Effector memory CD4-positive, alpha-beta T cell (primary cell): Measurements from ENCODE around the gene ZNF200.
A peak's percentile ranks its signal among the peaks of the same experiment; 100 is the strongest.

ENCODE experiments used
- DNase-seq, 3 donors: peaks; one replicate each; pipeline ENCODE4 v3.0.0-alpha.2; 2020
- H3K27ac ChIP-seq: 2 replicates; pipeline ENCODE4 v1.7.0; 2013; ENCODE audit warnings: mild to moderate bottlenecking, low read length, moderate library complexity; ENCODE audit not compliant: insufficient read depth, poor library complexity, severe bottlenecking
- H3K27me3 ChIP-seq: replicated peaks from 2 replicates; pipeline ENCODE4 v1.7.0; 2013; ENCODE audit warnings: mild to moderate bottlenecking, low read length; ENCODE audit not compliant: insufficient read depth, control insufficient read depth, poor library complexity, severe bottlenecking
- H3K36me3 ChIP-seq: 2 replicates; pipeline ENCODE4 v1.7.0; 2013; ENCODE audit warnings: mild to moderate bottlenecking, low read length, moderate library complexity; ENCODE audit not compliant: control insufficient read depth, insufficient read depth
- H3K4me1 ChIP-seq: 2 replicates; pipeline ENCODE4 v1.7.0; 2013; ENCODE audit warnings: low read length, mild to moderate bottlenecking; ENCODE audit not compliant: control insufficient read depth, insufficient read depth, poor library complexity, severe bottlenecking
- H3K4me3 ChIP-seq: 2 replicates; pipeline ENCODE4 v1.7.0; 2013; ENCODE audit warnings: low read length, low read depth, mild to moderate bottlenecking; ENCODE audit not compliant: insufficient read depth, poor library complexity, severe bottlenecking
- H3K9me3 ChIP-seq: 2 replicates; pipeline ENCODE4 v1.7.0; 2013; ENCODE audit warnings: mild to moderate bottlenecking, low read length, moderate library complexity; ENCODE audit not compliant: control insufficient read depth

The ZNF200 gene

DNA sequence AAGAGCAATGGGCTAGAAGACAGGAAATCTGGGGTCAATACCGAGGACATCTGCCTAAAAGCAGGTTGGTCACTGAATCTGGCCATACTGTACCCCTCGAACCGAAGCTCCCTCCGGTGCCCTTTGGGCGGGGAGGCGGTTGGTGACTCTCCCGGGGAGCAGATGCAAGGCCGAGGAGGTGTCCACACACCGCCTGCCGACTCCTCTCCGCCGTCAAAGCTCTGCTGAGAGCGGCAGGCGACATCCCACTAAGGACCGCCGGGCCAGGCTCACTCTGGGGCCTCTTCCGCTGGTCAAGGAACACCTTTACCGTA lies 458 bp downstream of the ZNF200 start:
- H3K27ac ChIP-seq: peak overlapping the region; percentile 89
- peaks cover 4% of the 10 kb centered on the region for H3K9me3 ChIP-seq
- peak overlapping the region; percentile 82 for H3K4me3 ChIP-seq
- no peak for DNase-seq
- peaks cover 33% of the 10 kb centered on the region for H3K36me3 ChIP-seq
- no peaks in the 10 kb centered on the region for H3K27me3 ChIP-seq
- peaks cover 13% of the 10 kb centered on the region for H3K4me1 ChIP-seq

DNA sequence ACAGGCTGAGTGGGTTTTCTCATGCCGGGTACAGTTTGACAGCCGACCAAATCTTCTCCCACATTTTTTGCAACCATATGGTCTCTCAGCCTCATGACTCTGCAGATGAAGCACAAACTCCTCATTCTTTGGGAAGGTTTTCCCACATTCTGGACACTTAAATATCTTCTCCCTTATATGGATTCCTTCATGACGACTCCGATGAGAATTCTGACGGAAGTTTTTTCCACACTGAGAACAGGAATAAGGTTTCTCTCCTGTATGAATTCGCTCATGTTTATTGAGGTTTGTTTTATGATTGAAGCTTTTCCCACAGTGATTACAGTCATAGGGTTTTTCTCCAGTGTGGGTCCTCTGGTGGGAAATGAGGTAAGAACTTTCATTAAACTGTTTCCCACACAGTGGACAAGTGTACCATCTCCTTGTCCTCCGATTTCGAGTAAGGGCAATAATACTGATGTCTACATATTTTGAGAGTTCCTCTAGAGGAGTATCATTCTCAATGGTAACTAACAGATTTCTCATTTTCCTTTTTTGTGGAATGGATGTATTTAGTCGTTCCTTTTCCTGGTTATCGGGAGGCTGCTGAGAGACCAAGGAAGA lies 10.9 kb downstream of the ZNF200 start:
- Histone ChIP-seq H3K4me1 (no peaks in the 10 kb centered on the region), H3K36me3 (peaks cover 35% of the 10 kb centered on the region), H3K9me3 (peaks cover 37% of the 10 kb centered on the region), H3K27me3 (no peaks in the 10 kb centered on the region), H3K27ac (no peak overlapping the region), H3K4me3 (no peak overlapping the region)
- no peak for DNase-seq

GRCh38 chr16:3220839-3221238 lies 14.1 kb downstream of the ZNF200 start:
- Histone ChIP-seq H3K27ac (no peak overlapping the region), H3K4me1 (peaks cover 6% of the 10 kb centered on the region), H3K36me3 (peaks cover 19% of the 10 kb centered on the region), H3K27me3 (no peaks in the 10 kb centered on the region), H3K9me3 (peaks cover 35% of the 10 kb centered on the region), H3K4me3 (no peak overlapping the region)
- no peak for DNase-seq

GRCh38 chr16:3216263-3216640 lies 18.7 kb downstream of the ZNF200 start:
- Histone ChIP-seq H3K4me3 (no peak overlapping the region), H3K9me3 (peaks cover 2% of the 10 kb centered on the region), H3K27ac (peak overlapping the region; percentile 55), H3K27me3 (no peaks in the 10 kb centered on the region), H3K4me1 (peaks cover 15% of the 10 kb centered on the region), H3K36me3 (no peaks in the 10 kb centered on the region)
- DNase-seq: no peak

GRCh38 chr16:3215601-3216262 lies 19.2 kb downstream of the ZNF200 start:
- Histone ChIP-seq H3K27ac (peak overlapping the region; percentile 55), H3K27me3 (no peaks in the 10 kb centered on the region), H3K4me1 (peaks cover 15% of the 10 kb centered on the region), H3K9me3 (peaks cover 2% of the 10 kb centered on the region), H3K36me3 (no peaks in the 10 kb centered on the region), H3K4me3 (no peak overlapping the region)
- no peak for DNase-seq

DNA sequence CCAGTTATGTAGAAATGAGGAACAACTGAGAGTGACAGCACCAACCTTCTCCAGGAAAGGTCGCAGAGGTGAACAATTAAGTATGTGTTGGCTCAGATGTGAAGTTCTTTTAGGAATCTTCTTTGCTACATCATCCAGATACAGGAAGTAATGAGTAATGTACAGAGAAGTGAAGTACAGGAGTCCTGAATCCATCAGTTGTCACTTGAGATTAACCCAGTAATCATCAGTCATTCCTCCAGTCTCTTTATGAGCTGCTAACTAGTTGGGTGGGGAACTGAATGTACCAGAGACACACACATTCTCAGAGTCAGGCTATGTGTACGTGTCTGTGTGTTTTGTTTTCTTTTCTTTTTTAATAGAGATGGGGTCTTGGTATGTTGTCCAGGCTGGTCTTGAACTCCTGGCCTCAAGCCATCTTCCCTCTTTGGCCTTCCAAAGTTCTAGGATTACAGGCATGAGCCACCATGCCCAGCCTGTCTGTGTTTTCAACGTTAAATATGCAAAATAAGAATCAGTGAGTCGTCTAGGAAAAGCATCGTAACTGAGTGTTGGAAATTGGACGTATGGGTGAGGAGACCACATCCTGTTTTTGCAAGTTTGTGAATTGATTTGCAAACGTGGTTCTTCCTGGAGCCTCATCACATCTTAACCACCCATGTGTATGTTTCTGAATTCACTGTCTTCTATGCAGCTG lies 19.9 kb downstream of the ZNF200 start:
- Histone ChIP-seq H3K27ac (peak overlapping the region; percentile 55), H3K36me3 (no peaks in the 10 kb centered on the region), H3K4me1 (peaks cover 15% of the 10 kb centered on the region), H3K9me3 (peaks cover 2% of the 10 kb centered on the region), H3K4me3 (no peak overlapping the region), H3K27me3 (no peaks in the 10 kb centered on the region)
- peak in 2 of 3 donors; percentile 11 to 26 for DNase-seq

DNA sequence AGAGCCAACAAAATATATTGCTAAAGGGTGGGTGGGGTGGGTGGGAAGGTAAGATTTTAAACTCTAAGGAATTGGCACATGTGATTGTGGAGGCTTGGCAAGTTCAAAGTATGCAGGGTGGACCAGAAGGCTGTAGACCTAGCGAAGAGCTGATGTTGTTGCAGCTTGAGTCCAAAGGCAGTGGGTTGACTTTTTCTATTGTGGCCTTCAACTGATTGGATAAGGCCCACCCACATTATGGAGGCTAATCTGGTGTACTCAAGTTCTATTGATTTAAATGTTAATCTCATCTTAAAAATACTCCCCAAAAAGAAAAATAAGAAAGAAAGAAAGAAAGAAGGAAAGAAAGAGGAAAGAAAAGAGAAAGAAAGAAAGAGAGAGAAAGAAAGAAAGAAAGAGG lies 22.4 kb downstream of the ZNF200 start:
- Histone ChIP-seq H3K36me3 (no peaks in the 10 kb centered on the region), H3K4me3 (no peak overlapping the region), H3K4me1 (peaks cover 15% of the 10 kb centered on the region), H3K9me3 (no peaks in the 10 kb centered on the region), H3K27ac (no peak overlapping the region), H3K27me3 (no peaks in the 10 kb centered on the region)
- no peak for DNase-seq

DNA sequence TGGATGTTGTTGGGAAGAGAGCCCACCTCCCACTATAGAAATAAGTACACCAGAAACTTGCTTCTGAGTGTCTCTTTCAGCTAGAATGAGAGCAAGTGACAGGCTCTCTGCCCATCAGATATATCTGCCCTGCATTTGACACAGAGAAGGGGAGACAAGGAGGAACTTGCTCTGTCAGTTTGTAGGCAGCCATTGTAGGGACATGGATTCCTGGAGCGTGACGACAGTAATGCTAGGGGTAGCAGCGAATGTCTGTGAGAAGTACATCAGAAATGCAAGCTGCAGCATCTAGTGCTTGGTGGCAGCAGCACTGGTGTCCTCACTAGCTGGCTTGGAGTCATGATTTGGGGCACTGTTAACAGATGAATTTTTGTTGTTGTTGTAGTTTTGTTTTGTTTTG lies 23.0 kb downstream of the ZNF200 start:
- no peak for DNase-seq

DNA sequence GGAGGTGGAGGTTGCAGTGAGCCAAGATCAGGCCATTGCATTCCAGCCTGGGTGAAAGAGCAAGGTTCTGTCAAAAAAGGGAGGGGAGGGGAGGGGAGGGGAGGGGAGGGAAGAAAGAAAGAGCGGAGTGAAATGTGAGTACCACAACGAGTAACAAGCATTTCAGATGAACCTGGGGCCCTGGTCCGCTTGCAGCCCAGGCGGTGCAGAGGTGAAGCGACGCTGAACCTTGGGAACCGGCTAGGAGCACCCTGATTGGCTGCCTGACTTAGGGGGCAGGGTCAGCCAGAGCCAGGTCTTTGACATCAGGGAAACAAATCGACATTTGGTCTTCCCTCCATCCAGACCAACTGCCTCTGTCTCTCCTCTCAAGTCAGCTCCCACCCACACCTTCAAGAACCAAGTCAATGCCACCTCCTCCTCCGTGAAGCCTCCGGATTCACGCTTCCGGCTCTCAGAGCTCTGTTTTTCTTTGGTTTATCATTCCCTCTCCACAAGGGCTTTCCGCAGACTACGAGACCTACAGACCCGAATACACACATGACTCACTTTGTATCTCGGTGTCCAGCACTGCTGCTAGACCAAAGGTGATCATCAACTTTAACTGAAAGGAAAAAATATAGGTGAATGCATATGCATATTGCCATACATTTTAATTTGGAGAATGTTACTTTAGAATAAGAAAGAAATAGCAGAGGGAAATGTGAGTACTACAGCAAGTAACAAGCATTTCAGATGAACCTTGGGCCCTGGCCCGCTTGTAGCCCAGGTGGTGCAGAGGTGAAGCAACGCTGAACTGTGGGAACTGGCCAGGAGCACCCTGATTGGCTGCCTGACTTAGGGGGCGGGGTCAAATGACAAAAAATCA lies 27.6 kb downstream of the ZNF200 start:
- H3K36me3 ChIP-seq: no peaks in the 10 kb centered on the region
- DNase-seq: no peak
- H3K4me1 ChIP-seq: no peaks in the 10 kb centered on the region
- no peak overlapping the region for H3K27ac ChIP-seq
- no peak overlapping the region for H3K4me3 ChIP-seq
- H3K27me3 ChIP-seq: no peaks in the 10 kb centered on the region
- no peaks in the 10 kb centered on the region for H3K9me3 ChIP-seq

More for the DNA sequence above, 23.0 kb downstream of the ZNF200 start:
- H3K36me3 ChIP-seq: no peaks in the 10 kb centered on the region
- no peaks in the 10 kb centered on the region for H3K9me3 ChIP-seq
- no peak overlapping the region for H3K4me3 ChIP-seq
- peaks cover 15% of the 10 kb centered on the region for H3K4me1 ChIP-seq
- no peaks in the 10 kb centered on the region for H3K27me3 ChIP-seq
- no peak overlapping the region for H3K27ac ChIP-seq
